ENCODE results near the gene LPIN1. TPM values are rescaled to one million over a fixed set of nuclear protein-coding genes. Genes with fewer than 3 reads are reported as not detected.
"Not testable (repeated sequence)": the region's sequence is repeated elsewhere in the genome, so short reads cannot be mapped to it uniquely, and the experiment has no call there.

The LPIN1 gene
- total RNA-seq, 4 donors from 2014 or later: 19.0 to 52.3 (median 30.5) TPM

GRCh38 chr2:11729362-11730212, 16.8 kb upstream of the LPIN1 start:
- no peak for DNase-seq
- H3K27me3 ChIP-seq: no peaks in the 10 kb centered on the region
- no peaks in the 10 kb centered on the region for H3K4me1 ChIP-seq
- no peaks in the 10 kb centered on the region for H3K9me3 ChIP-seq
- no peak overlapping the region for H3K27ac ChIP-seq
- intact Hi-C loops (cut with DNase I; ENCODE audit: low total_unique reads): no loop called here
- H3K36me3 ChIP-seq: no peaks in the 10 kb centered on the region
- TF ChIP-seq POLR2A (IDR thresholded peaks at IDR 0.05) (no peak), CTCF (IDR thresholded peaks at IDR 0.05) (no peak)
- H3K4me3 ChIP-seq: no peak overlapping the region

- H3K4me1 ChIP-seq; intact Hi-C loops (cut with DNase I; ENCODE audit: low total_unique reads): not testable (repeated sequence)
Measured at GRCh38 chr2:11731214-11731984, 15.0 kb upstream of the LPIN1 start.

GRCh38 chr2:11732587-11732986, 13.8 kb upstream of the LPIN1 start:
- TF ChIP-seq CTCF (IDR thresholded peaks at IDR 0.05) (no peak), POLR2A (IDR thresholded peaks at IDR 0.05) (no peak)
- no peaks in the 10 kb centered on the region for H3K4me1 ChIP-seq
- intact Hi-C loops (cut with DNase I; ENCODE audit: low total_unique reads): no loop called here
- no peak for DNase-seq
- H3K36me3 ChIP-seq: no peaks in the 10 kb centered on the region
- no peak overlapping the region for H3K27ac ChIP-seq
- no peaks in the 10 kb centered on the region for H3K9me3 ChIP-seq
- no peak overlapping the region for H3K4me3 ChIP-seq
- no peaks in the 10 kb centered on the region for H3K27me3 ChIP-seq

More at GRCh38 chr2:11731214-11731984, 15.0 kb upstream of the LPIN1 start:
- not testable (repeated sequence) for H3K27me3 ChIP-seq, H3K4me3 ChIP-seq, DNase-seq, H3K36me3 ChIP-seq, H3K27ac ChIP-seq, H3K9me3 ChIP-seq

GRCh38 chr2:11737852-11738251, 8.6 kb upstream of the LPIN1 start:
- H3K4me3 ChIP-seq; intact Hi-C loops (cut with DNase I; ENCODE audit: low total_unique reads); H3K9me3 ChIP-seq; H3K27me3 ChIP-seq; H3K36me3 ChIP-seq; DNase-seq; H3K4me1 ChIP-seq: not testable (repeated sequence)
- H3K27ac ChIP-seq: peak overlapping the region in 1 of 2 donors; percentile 66

- Histone ChIP-seq H3K4me1 (peaks cover 2 to 4% of the 10 kb centered on the region in 2 donors), H3K36me3 (no peaks in the 10 kb centered on the region), H3K9me3 (no peaks in the 10 kb centered on the region), H3K27me3 (no peaks in the 10 kb centered on the region), H3K4me3 (no peak overlapping the region), H3K27ac (peak overlapping the region; percentile 17 to 66)
- intact Hi-C loops (cut with DNase I; ENCODE audit: low total_unique reads): no loop called here
- TF ChIP-seq POLR2A (IDR thresholded peaks at IDR 0.05) (no peak), CTCF (IDR thresholded peaks at IDR 0.05) (peak; percentile 31 to 58 (median 51))
- DNase-seq: peak; percentile 95 to 96
Measured at GRCh38 chr2:11738589-11739436, 7.6 kb upstream of the LPIN1 start.
